ENCODE data around the gene THEM5.
"Not testable (repeated sequence)": the region's sequence is repeated elsewhere in the genome, so short reads cannot be mapped to it uniquely, and the experiment has no call there.

Gene THEM5

GRCh38 chr1:151855516-151855915 lies 2.0 kb upstream of the THEM5 start:
- H3K27me3 ChIP-seq (ENCODE audit: control insufficient read depth, insufficient read depth, low read length, poor library complexity, severe bottlenecking); H3K36me3 ChIP-seq (ENCODE audit: control insufficient read depth, insufficient read depth, low read length); H3K9me3 ChIP-seq (ENCODE audit: control insufficient read depth, low read length); H3K27ac ChIP-seq (ENCODE audit: insufficient read depth, low read depth, low read length, poor library complexity, severe bottlenecking); H3K4me3 ChIP-seq (ENCODE audit: insufficient read depth, low read depth, low read length); H3K4me1 ChIP-seq (ENCODE audit: control insufficient read depth, insufficient read depth, low read length): not testable (repeated sequence)
- WGBS, 2 experiments: 87 to 93% methylated on average over 7 to 8 of the region's 8 CpGs

- 90 to 92% methylated on average over 7 of the region's 7 CpGs for whole genome bisulfite sequencing, 2 experiments
- H3K4me1 ChIP-seq (ENCODE audit: control insufficient read depth, insufficient read depth, low read length): no peaks in the 10 kb centered on the region
These were observed 1.1 kb upstream of the THEM5 start for GRCh38 chr1:151854658-151855057.

GRCh38 chr1:151852733-151853132 lies 779 bp downstream of the THEM5 start:
- Histone ChIP-seq H3K27me3 (ENCODE audit: control insufficient read depth, insufficient read depth, low read length, poor library complexity, severe bottlenecking) (no peaks in the 10 kb centered on the region), H3K4me1 (ENCODE audit: control insufficient read depth, insufficient read depth, low read length) (no peaks in the 10 kb centered on the region), H3K9me3 (ENCODE audit: control insufficient read depth, low read length) (no peaks in the 10 kb centered on the region), H3K36me3 (ENCODE audit: control insufficient read depth, insufficient read depth, low read length) (no peaks in the 10 kb centered on the region), H3K4me3 (ENCODE audit: insufficient read depth, low read depth, low read length) (no peak overlapping the region), H3K27ac (ENCODE audit: insufficient read depth, low read depth, low read length, poor library complexity, severe bottlenecking) (no peak overlapping the region)
- WGBS, 2 experiments: 93 to 96% methylated on average over 4 of the region's 4 CpGs

More at GRCh38 chr1:151854658-151855057, 1.1 kb upstream of the THEM5 start:
- Histone ChIP-seq H3K27me3 (ENCODE audit: control insufficient read depth, insufficient read depth, low read length, poor library complexity, severe bottlenecking) (no peaks in the 10 kb centered on the region), H3K36me3 (ENCODE audit: control insufficient read depth, insufficient read depth, low read length) (no peaks in the 10 kb centered on the region), H3K4me3 (ENCODE audit: insufficient read depth, low read depth, low read length) (no peak overlapping the region), H3K9me3 (ENCODE audit: control insufficient read depth, low read length) (no peaks in the 10 kb centered on the region), H3K27ac (ENCODE audit: insufficient read depth, low read depth, low read length, poor library complexity, severe bottlenecking) (no peak overlapping the region)

DNA sequence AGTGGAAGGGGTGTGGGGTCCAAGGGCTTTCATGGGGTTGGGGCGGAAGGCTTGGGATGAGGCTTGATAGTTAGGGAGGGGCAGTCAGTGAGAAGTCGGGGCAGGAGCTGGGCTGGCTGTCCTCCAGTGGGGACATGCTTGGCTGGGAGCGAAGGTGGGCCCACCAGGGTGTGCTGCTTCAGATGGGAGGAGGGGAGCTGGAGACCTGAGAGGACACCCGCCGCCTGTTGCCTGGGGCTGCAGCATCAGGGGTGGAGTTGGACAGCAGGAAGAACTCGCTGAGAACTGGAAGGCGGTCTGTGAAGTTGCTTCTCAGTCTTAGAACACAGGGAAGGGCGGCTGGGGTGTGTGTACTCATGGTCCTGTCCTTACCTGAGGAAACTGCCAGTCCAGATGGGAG lies 1.6 kb downstream of the THEM5 start:
- Histone ChIP-seq H3K27ac (ENCODE audit: insufficient read depth, low read depth, low read length, poor library complexity, severe bottlenecking) (no peak overlapping the region), H3K36me3 (ENCODE audit: control insufficient read depth, insufficient read depth, low read length) (no peaks in the 10 kb centered on the region), H3K9me3 (ENCODE audit: control insufficient read depth, low read length) (no peaks in the 10 kb centered on the region), H3K4me1 (ENCODE audit: control insufficient read depth, insufficient read depth, low read length) (no peaks in the 10 kb centered on the region), H3K27me3 (ENCODE audit: control insufficient read depth, insufficient read depth, low read length, poor library complexity, severe bottlenecking) (no peaks in the 10 kb centered on the region), H3K4me3 (ENCODE audit: insufficient read depth, low read depth, low read length) (no peak overlapping the region)
- WGBS, 2 experiments: 86 to 88% methylated on average over 8 of the region's 8 CpGs

GRCh38 chr1:151849871-151850270 lies 3.6 kb downstream of the THEM5 start:
- Histone ChIP-seq H3K27ac (ENCODE audit: insufficient read depth, low read depth, low read length, poor library complexity, severe bottlenecking) (no peak overlapping the region), H3K36me3 (ENCODE audit: control insufficient read depth, insufficient read depth, low read length) (no peaks in the 10 kb centered on the region), H3K4me3 (ENCODE audit: insufficient read depth, low read depth, low read length) (no peak overlapping the region), H3K4me1 (ENCODE audit: control insufficient read depth, insufficient read depth, low read length) (no peaks in the 10 kb centered on the region), H3K9me3 (ENCODE audit: control insufficient read depth, low read length) (no peaks in the 10 kb centered on the region), H3K27me3 (ENCODE audit: control insufficient read depth, insufficient read depth, low read length, poor library complexity, severe bottlenecking) (no peaks in the 10 kb centered on the region)

GRCh38 chr1:151849126-151849525 lies 4.4 kb downstream of the THEM5 start:
- no peak overlapping the region for H3K4me3 ChIP-seq (ENCODE audit: insufficient read depth, low read depth, low read length)
- H3K27me3 ChIP-seq (ENCODE audit: control insufficient read depth, insufficient read depth, low read length, poor library complexity, severe bottlenecking): no peaks in the 10 kb centered on the region
- no peaks in the 10 kb centered on the region for H3K4me1 ChIP-seq (ENCODE audit: control insufficient read depth, insufficient read depth, low read length)
- no peaks in the 10 kb centered on the region for H3K9me3 ChIP-seq (ENCODE audit: control insufficient read depth, low read length)
- no peaks in the 10 kb centered on the region for H3K36me3 ChIP-seq (ENCODE audit: control insufficient read depth, insufficient read depth, low read length)
- WGBS, 2 experiments: 94 to 95% methylated on average over 3 of the region's 3 CpGs
- H3K27ac ChIP-seq (ENCODE audit: insufficient read depth, low read depth, low read length, poor library complexity, severe bottlenecking): no peak overlapping the region

GRCh38 chr1:151847867-151848596 lies 5.5 kb downstream of the THEM5 start:
- no peaks in the 10 kb centered on the region for H3K4me1 ChIP-seq (ENCODE audit: control insufficient read depth, insufficient read depth, low read length)
- H3K27ac ChIP-seq (ENCODE audit: insufficient read depth, low read depth, low read length, poor library complexity, severe bottlenecking): no peak overlapping the region
- WGBS, 2 experiments: 81 to 86% methylated on average over 10 to 11 of the region's 11 CpGs
- H3K27me3 ChIP-seq (ENCODE audit: control insufficient read depth, insufficient read depth, low read length, poor library complexity, severe bottlenecking): no peaks in the 10 kb centered on the region
- H3K36me3 ChIP-seq (ENCODE audit: control insufficient read depth, insufficient read depth, low read length): no peaks in the 10 kb centered on the region
- no peaks in the 10 kb centered on the region for H3K9me3 ChIP-seq (ENCODE audit: control insufficient read depth, low read length)
- H3K4me3 ChIP-seq (ENCODE audit: insufficient read depth, low read depth, low read length): no peak overlapping the region

DNA sequence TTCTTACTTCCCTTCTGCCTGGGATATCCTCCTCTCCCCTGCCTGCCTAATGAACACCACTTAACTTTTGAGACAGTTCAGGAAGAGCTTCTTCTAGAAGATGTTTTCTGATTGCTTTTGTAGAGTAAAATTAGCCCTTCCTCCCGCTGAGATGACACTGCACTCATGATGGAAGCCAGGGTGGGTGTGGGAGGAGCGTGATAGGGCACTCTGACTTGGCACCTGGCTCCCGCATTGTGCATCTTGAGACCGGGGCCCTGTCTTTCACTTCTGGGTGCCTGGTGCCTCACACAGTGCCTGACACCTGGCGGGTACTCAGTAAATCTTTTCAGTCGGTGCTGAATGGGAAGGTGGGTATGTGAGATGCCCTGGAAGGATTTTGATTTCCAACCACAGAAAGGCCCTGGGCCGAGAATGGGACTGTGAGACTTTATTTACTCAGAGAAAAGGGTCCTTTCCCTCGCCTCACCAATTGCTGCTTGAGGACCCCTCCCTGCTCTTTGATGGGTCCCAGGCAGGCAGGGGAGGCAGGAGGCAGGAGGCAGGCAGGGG lies 6.8 kb downstream of the THEM5 start:
- H3K27ac ChIP-seq (ENCODE audit: insufficient read depth, low read depth, low read length, poor library complexity, severe bottlenecking): no peak overlapping the region
- no peaks in the 10 kb centered on the region for H3K4me1 ChIP-seq (ENCODE audit: control insufficient read depth, insufficient read depth, low read length)
- 78 to 79% methylated on average over 8 of the region's 8 CpGs for WGBS, 2 experiments
- H3K9me3 ChIP-seq (ENCODE audit: control insufficient read depth, low read length): no peaks in the 10 kb centered on the region
- no peak overlapping the region for H3K4me3 ChIP-seq (ENCODE audit: insufficient read depth, low read depth, low read length)
- H3K36me3 ChIP-seq (ENCODE audit: control insufficient read depth, insufficient read depth, low read length): no peaks in the 10 kb centered on the region
- H3K27me3 ChIP-seq (ENCODE audit: control insufficient read depth, insufficient read depth, low read length, poor library complexity, severe bottlenecking): no peaks in the 10 kb centered on the region

- no peaks in the 10 kb centered on the region for H3K27me3 ChIP-seq (ENCODE audit: control insufficient read depth, insufficient read depth, low read length, poor library complexity, severe bottlenecking)
These were observed 7.4 kb downstream of the THEM5 start for GRCh38 chr1:151846062-151846568.

DNA sequence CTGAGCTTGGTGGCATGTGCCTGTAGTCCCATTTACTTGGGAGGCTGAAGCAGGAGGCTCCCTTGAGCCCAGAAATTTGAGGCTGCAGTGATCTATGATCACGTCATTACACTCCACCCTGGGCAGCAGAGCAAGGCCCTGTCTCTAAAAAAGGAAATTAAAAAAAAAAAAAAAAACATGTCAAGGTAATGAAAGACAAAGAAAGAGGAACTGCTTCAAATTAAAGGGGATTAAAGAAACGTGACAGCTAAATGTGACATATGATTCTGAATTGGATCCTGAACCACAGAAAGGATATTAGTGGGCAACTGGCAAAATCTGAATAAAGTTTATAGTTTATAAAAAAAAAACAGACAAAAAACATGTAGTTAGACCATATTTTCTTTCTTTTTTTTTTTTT lies 10.1 kb downstream of the THEM5 start:
- peaks cover 26% of the 10 kb centered on the region for H3K27me3 ChIP-seq (ENCODE audit: control insufficient read depth, insufficient read depth, low read length, poor library complexity, severe bottlenecking)
- WGBS, 2 experiments: 92 to 94% methylated on average over 2 of the region's 2 CpGs
- peaks cover 13% of the 10 kb centered on the region for H3K4me1 ChIP-seq (ENCODE audit: control insufficient read depth, insufficient read depth, low read length)
- H3K9me3 ChIP-seq (ENCODE audit: control insufficient read depth, low read length): no peaks in the 10 kb centered on the region
- no peak overlapping the region for H3K27ac ChIP-seq (ENCODE audit: insufficient read depth, low read depth, low read length, poor library complexity, severe bottlenecking)
- no peak overlapping the region for H3K4me3 ChIP-seq (ENCODE audit: insufficient read depth, low read depth, low read length)
- H3K36me3 ChIP-seq (ENCODE audit: control insufficient read depth, insufficient read depth, low read length): no peaks in the 10 kb centered on the region

More at GRCh38 chr1:151846062-151846568, 7.4 kb downstream of the THEM5 start:
- H3K9me3 ChIP-seq (ENCODE audit: control insufficient read depth, low read length): no peaks in the 10 kb centered on the region
- no peak overlapping the region for H3K4me3 ChIP-seq (ENCODE audit: insufficient read depth, low read depth, low read length)
- H3K36me3 ChIP-seq (ENCODE audit: control insufficient read depth, insufficient read depth, low read length): no peaks in the 10 kb centered on the region
- no peaks in the 10 kb centered on the region for H3K4me1 ChIP-seq (ENCODE audit: control insufficient read depth, insufficient read depth, low read length)
- 50 to 57% methylated on average over 6 of the region's 6 CpGs for WGBS, 2 experiments
- no peak overlapping the region for H3K27ac ChIP-seq (ENCODE audit: insufficient read depth, low read depth, low read length, poor library complexity, severe bottlenecking)
